Fibroblast of pulmonary artery (primary cell): ENCODE measurements around the gene TRERF1.

Experiments
- DNase-seq: peaks from one replicate; pipeline ENCODE4 v3.0.0-alpha.2; 2010; ENCODE audit warnings: low read depth
- H3K4me3 ChIP-seq: replicated peaks from 2 replicates; pipeline ENCODE4 v1.5.1; 2011; ENCODE audit warnings: low read depth, mild to moderate bottlenecking, control low read depth, low read length, moderate library complexity
- CTCF ChIP-seq: IDR thresholded peaks from 2 replicates; pipeline ENCODE4 v1.5.1; 2011; ENCODE audit warnings: mild to moderate bottlenecking, control low read depth, low read length, inconsistent platforms; ENCODE audit errors: missing control alignments

The TRERF1 gene

DNA sequence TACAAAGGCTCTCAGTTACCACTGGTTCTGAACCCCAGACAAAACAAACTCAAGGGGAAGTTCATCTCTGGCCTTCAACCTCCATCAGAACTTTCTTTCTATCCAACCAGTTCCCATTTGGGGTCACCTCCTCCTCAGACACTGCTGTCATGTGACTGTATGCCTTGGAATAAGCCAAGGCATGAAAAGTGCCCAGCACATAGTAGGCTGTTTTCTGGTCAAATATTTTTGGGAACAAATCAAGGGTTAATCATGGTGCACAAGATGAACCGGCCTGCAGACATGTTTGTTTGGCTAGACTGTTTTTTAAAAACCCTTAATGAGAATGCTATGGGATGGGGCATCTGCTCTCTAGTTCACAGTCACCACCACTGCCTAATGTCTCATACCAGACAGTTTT lies 185.2 kb downstream of the TRERF1 start:
- H3K4me3 ChIP-seq = no peak overlapping the region
- TF ChIP-seq CTCF = no peak
- DNase-seq = no peak

- DNase-seq = no peak
- no peak for TF ChIP-seq CTCF
- H3K4me3 ChIP-seq = no peak overlapping the region
Observed at GRCh38 chr6:42264852-42265390, 186.8 kb downstream of the TRERF1 start.

DNA sequence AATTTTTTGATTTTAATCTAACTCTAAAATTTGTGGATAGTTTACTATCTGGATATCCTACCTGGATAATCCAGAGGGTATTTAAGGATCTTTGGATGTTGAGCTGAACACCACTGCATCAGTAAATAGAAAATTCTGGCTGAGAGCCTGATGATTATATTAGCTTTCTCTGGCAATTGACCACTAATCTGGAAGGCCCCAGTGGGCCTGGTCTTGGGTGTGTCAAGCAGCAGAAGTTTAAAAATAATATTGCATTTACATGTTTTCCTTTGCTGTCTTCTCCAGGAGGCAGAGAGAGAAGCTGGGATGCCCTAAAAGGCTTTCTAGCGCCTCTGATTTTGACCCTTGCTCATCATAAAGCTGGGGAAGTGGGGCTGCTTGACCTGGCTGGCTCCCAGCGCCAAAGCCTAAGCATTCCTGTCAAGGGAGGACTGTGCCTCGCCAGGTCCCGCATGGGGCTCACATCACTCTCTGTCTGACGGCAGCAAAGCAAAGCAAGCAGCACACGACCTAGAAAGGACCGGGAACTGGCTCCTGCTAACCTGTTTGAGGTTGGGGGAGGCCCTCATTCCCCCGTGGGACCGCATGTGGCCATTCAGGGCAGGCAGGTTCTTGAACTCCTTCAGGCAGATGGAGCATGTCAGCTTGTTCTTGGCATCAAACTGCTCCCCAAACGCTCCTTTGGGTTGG lies 187.4 kb downstream of the TRERF1 start:
- no peak overlapping the region for H3K4me3 ChIP-seq
- no peak for DNase-seq
- TF ChIP-seq CTCF = no peak

GRCh38 chr6:42263165-42263728 lies 188.5 kb downstream of the TRERF1 start:
- DNase-seq = no peak
- no peak for TF ChIP-seq CTCF
- no peak overlapping the region for H3K4me3 ChIP-seq

DNA sequence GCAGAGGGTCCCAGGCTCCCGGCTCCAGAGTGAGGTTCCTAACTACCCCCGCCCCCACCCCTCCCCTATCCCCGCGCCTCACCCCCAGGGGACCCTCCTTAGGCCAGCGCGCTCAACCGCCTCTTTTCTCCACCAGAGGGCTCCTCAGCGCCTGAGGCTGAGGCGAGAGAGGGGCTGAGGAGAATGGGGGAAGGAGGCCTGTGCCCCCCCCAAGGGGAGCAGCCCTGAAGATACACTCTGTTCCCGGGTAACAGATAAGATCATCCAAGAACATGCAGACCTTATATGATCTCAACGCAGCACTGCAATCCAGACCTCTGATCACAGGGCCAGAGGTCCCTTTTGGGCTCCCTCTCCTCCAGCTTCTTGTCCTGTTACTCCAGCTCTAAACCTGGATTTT lies 190.8 kb downstream of the TRERF1 start:
- DNase-seq = peak; percentile 27

DNA sequence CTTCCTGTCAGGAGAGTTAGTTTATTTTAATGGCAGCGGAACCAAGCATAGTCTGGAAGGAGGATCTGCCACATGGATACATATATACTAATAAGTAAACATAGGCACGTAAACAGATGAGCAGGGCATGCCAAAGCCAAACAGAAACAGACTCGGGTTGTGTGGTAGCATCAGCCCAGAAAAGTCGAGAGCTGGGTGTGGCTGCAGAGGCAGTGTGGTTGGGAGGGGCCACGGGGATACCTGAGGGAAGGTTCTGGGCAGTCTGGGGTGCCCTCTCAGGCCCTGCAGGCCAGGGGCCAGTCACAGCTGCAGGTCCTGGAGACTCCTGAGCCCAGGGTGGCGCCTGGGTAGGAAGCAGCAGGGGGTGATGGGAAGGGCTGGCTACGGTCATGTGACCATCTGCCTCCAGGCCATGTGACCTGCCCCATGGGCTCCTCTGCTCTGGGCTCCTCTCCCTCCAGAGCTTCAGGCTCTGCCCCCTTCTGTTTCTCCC lies 191.3 kb downstream of the TRERF1 start:
- no peak overlapping the region for H3K4me3 ChIP-seq
- no peak for TF ChIP-seq CTCF
- no peak for DNase-seq

More for the DNA sequence above, 190.8 kb downstream of the TRERF1 start:
- no peak overlapping the region for H3K4me3 ChIP-seq
- peak; percentile 52 for TF ChIP-seq CTCF
